ENCODE measurements around the gene IFNA7.
"Not testable (repeated sequence)": the region's sequence is repeated elsewhere in the genome, so short reads cannot be mapped to it uniquely, and the experiment has no call there.

The IFNA7 gene

GRCh38 chr9:21207043-21207442 lies 5.0 kb upstream of the IFNA7 start, which contains the start of gene IFNA10:
Gene IFNA10 (minus strand): TSS chr9:21207143. CDS start chr9:21207097, 46 bp downstream.
- not testable (repeated sequence) for H3K27ac Mint-ChIP-seq; H3K4me1 Mint-ChIP-seq (ENCODE audit: low read depth); H3K9me3 Mint-ChIP-seq (ENCODE audit: low read depth); H3K4me3 Mint-ChIP-seq; H3K27me3 Mint-ChIP-seq; H3K36me3 Mint-ChIP-seq

- peaks cover 14% of the 10 kb centered on the region for H3K27me3 Mint-ChIP-seq
- H3K4me1 Mint-ChIP-seq (ENCODE audit: low read depth), result peaks cover 2% of the 10 kb centered on the region
- H3K27ac Mint-ChIP-seq, result no peak overlapping the region
- no peak overlapping the region for H3K4me3 Mint-ChIP-seq
- peaks cover 8% of the 10 kb centered on the region for H3K36me3 Mint-ChIP-seq
- peaks cover 3% of the 10 kb centered on the region for H3K9me3 Mint-ChIP-seq (ENCODE audit: low read depth)
Measured at GRCh38 chr9:21205204-21205603, 3.2 kb upstream of the IFNA7 start.

DNA sequence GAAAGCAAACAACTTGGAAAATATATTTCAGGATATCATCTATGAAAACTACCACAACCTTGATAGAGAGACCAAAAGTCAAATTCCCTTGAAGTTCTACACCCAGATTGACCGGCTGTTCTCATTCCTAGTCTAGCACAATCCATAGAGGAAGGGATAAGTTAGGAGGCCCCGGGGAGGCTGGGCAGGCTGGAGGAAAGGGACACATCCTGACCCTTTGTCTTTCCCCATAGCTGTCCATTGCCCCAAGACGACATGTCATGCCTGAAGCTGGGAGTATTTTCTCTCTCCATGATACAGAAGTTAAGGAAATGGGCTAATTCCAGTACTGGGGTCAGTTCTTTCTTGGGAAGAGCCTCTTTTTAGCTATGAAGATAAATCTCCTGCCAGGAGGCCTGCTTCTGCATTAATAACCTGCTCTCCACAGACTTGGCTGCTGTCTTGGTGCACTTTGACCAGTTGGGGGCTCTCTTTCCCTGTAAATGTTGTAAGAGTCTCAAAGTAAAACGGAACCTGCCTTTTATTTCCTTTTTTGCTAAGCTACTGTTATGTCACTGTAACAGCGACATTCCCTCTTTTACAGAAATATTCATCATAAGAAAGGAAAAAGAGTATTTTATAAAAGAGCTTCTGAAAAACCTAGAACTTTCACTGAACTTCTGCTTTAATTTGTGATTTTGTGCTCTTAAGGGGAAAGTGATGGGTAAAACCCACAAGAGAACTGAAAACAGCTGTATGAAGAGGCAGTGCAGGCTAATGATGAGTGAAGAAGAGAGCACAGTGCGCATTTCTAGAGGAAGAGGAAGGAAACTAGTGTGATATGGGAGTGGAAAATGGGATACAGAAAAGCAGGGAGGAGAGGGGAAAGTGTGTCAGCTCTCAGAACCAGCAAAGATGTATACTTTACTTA lies 6.9 kb downstream of the IFNA7 start:
- H3K9me3 Mint-ChIP-seq (ENCODE audit: low read depth); H3K27ac Mint-ChIP-seq; H3K36me3 Mint-ChIP-seq; H3K27me3 Mint-ChIP-seq; H3K4me1 Mint-ChIP-seq (ENCODE audit: low read depth): not testable (repeated sequence)
- H3K4me3 Mint-ChIP-seq, result peak overlapping the region; percentile 24

GRCh38 chr9:21187487-21187886 lies 14.5 kb downstream of the IFNA7 start, which contains the start of gene IFNA4:
Gene IFNA4 (minus strand): TSS chr9:21187587. CDS start chr9:21187531, 56 bp downstream.
- not testable (repeated sequence) for H3K36me3 Mint-ChIP-seq; H3K9me3 Mint-ChIP-seq (ENCODE audit: low read depth); H3K27ac Mint-ChIP-seq; H3K4me1 Mint-ChIP-seq (ENCODE audit: low read depth); H3K4me3 Mint-ChIP-seq; H3K27me3 Mint-ChIP-seq

GRCh38 chr9:21182810-21183736 lies 18.9 kb downstream of the IFNA7 start:
- H3K9me3 Mint-ChIP-seq (ENCODE audit: low read depth); H3K27ac Mint-ChIP-seq; H3K27me3 Mint-ChIP-seq; H3K4me1 Mint-ChIP-seq (ENCODE audit: low read depth); H3K36me3 Mint-ChIP-seq; H3K4me3 Mint-ChIP-seq: not testable (repeated sequence)

DNA sequence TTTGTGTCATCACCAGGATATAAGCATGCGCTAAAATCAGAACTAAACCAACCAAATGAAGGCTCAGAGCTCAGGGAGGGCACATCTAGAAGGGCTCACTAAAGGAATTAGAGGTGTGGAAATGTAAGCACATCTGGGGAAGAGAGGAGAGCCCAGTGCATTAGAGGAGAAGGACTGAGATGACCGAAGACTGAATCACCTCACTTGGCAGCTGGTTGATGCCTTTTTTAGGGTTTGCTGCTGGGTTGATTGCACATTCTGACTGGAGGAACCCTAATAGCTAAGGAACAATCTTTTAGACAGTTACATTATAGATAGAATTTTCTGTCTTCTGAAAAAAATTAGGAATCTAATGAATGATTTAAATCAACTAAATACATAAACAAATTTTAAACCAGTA lies 27.3 kb downstream of the IFNA7 start:
- Mint-ChIP-seq H3K27ac (no peak overlapping the region), H3K4me1 (ENCODE audit: low read depth) (no peaks in the 10 kb centered on the region), H3K4me3 (no peak overlapping the region), H3K27me3 (peaks cover 1% of the 10 kb centered on the region), H3K36me3 (no peaks in the 10 kb centered on the region), H3K9me3 (ENCODE audit: low read depth) (no peaks in the 10 kb centered on the region)

DNA sequence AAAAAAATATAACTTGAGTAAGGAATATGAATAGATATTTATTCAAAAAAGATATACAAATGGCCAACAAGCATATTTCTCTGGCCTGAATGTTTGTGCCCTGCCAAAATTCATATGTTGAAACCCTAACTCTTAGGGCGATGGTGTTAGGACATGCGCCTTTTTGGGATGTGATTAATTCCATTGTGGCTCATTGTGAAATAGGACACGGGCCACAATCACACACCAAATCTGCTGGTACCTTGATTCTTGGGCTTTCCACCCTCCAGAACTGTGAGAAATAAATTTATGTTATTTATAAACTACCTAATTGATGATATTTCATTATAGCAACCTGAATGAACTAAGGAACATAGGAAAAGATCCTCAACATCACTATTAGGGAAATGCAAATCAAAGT lies 29.8 kb downstream of the IFNA7 start:
- H3K4me3 Mint-ChIP-seq, result no peak overlapping the region
- no peaks in the 10 kb centered on the region for H3K4me1 Mint-ChIP-seq (ENCODE audit: low read depth)
- H3K36me3 Mint-ChIP-seq, result no peaks in the 10 kb centered on the region
- H3K27me3 Mint-ChIP-seq, result no peaks in the 10 kb centered on the region
- no peak overlapping the region for H3K27ac Mint-ChIP-seq
- no peaks in the 10 kb centered on the region for H3K9me3 Mint-ChIP-seq (ENCODE audit: low read depth)

DNA sequence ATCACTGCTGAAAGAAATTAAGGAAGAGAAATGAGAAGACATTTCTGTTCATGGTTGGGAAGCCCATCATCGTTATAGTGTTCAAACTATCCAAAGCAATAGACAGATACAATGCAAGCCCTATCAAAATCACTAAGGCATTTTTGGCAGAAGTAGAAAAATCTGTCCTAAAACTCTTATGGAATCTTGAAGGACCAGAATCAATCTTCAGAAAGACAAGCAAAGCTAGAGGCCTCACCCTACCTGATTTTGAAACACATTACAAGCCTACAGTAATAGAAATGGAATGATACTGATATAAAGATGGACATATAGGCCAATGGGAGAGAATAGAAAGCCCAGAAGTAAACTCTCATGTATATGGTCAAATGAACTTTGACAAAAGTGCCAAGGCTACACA lies 30.7 kb downstream of the IFNA7 start:
- H3K9me3 Mint-ChIP-seq (ENCODE audit: low read depth), result no peaks in the 10 kb centered on the region
- no peaks in the 10 kb centered on the region for H3K27me3 Mint-ChIP-seq

GRCh38 chr9:21166560-21166959 lies 35.4 kb downstream of the IFNA7 start, which contains the start of gene IFNA21:
Gene IFNA21 (minus strand): TSS chr9:21166660. CDS start chr9:21166612, 48 bp downstream.
- H3K27me3 Mint-ChIP-seq; H3K9me3 Mint-ChIP-seq (ENCODE audit: low read depth); H3K27ac Mint-ChIP-seq; H3K4me3 Mint-ChIP-seq; H3K36me3 Mint-ChIP-seq: not testable (repeated sequence)
- H3K4me1 Mint-ChIP-seq (ENCODE audit: low read depth), result peaks cover 19% of the 10 kb centered on the region

More for the DNA sequence above, 30.7 kb downstream of the IFNA7 start:
- H3K4me1 Mint-ChIP-seq (ENCODE audit: low read depth), result no peaks in the 10 kb centered on the region
- no peak overlapping the region for H3K4me3 Mint-ChIP-seq
- no peak overlapping the region for H3K27ac Mint-ChIP-seq
- H3K36me3 Mint-ChIP-seq, result no peaks in the 10 kb centered on the region

DNA sequence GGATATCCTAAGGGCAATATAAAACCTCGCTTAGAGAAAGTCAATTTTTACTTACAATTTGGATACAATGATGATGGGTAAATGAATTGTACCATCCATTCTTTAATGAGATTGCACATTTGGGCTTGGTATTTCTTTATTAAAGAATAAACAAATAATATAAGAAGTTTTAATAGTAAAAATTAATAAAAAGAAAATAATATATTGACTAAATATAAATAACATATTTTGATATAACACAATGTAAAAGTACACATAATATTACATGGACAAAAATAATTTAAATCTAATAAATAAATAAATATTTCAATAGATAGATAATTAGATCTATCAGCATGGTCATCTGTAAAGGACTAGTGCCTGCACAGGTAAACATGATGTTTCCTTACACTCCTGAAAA lies 36.5 kb downstream of the IFNA7 start:
- Mint-ChIP-seq H3K9me3 (ENCODE audit: low read depth) (no peaks in the 10 kb centered on the region), H3K36me3 (no peaks in the 10 kb centered on the region), H3K4me1 (ENCODE audit: low read depth) (peaks cover 28% of the 10 kb centered on the region), H3K27me3 (no peaks in the 10 kb centered on the region), H3K27ac (no peak overlapping the region), H3K4me3 (no peak overlapping the region)

GRCh38 chr9:21160178-21160577 lies 41.8 kb downstream of the IFNA7 start:
- Mint-ChIP-seq H3K27me3 (no peaks in the 10 kb centered on the region), H3K27ac (no peak overlapping the region), H3K9me3 (ENCODE audit: low read depth) (no peaks in the 10 kb centered on the region), H3K4me3 (peak overlapping the region; percentile 58), H3K36me3 (no peaks in the 10 kb centered on the region), H3K4me1 (ENCODE audit: low read depth) (peaks cover 41% of the 10 kb centered on the region)

GRCh38 chr9:21155501-21155900 lies 46.5 kb downstream of the IFNA7 start:
- Mint-ChIP-seq H3K9me3 (ENCODE audit: low read depth) (no peaks in the 10 kb centered on the region), H3K27ac (no peak overlapping the region), H3K27me3 (no peaks in the 10 kb centered on the region), H3K36me3 (no peaks in the 10 kb centered on the region), H3K4me3 (no peak overlapping the region), H3K4me1 (ENCODE audit: low read depth) (peaks cover 18% of the 10 kb centered on the region)

GRCh38 chr9:21154018-21154608 lies 47.9 kb downstream of the IFNA7 start:
- H3K4me1 Mint-ChIP-seq (ENCODE audit: low read depth), result peaks cover 8% of the 10 kb centered on the region
- H3K27me3 Mint-ChIP-seq, result no peaks in the 10 kb centered on the region
- H3K4me3 Mint-ChIP-seq, result no peak overlapping the region
- H3K36me3 Mint-ChIP-seq, result peaks cover 3% of the 10 kb centered on the region
- H3K27ac Mint-ChIP-seq, result no peak overlapping the region
- H3K9me3 Mint-ChIP-seq (ENCODE audit: low read depth), result no peaks in the 10 kb centered on the region

DNA sequence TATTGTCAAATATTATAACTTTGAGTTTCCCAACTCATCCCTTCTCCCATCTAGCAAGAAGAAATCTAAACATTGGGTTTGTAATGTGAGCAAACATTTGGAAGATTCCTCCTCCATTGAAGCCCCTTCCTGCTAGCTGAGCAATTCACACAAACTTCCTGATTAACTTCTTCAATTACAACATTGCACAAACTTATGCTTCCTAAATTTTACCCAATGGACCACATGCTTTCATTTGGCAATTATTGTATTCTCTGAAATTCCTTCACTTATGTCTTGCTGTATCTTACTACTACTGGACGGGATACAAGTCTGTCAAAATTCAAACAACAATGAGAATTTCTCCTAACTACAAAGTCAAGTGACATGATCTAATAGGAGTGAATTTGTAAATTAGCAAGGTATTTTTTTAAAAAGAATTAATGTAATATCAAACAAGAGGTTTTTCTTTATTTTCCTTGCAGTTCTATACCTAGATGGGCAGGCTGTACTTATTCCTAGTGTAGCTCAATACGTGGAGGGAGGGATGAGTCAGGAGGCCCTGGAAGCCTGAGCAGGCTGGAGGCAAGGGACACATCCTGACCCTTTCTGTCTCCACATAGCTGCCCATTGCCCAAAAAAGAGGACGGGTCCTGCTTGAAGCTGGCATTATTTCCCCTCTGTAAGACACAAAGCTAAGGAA lies 48.5 kb downstream of the IFNA7 start:
- Mint-ChIP-seq H3K27ac (no peak overlapping the region), H3K4me3 (no peak overlapping the region), H3K36me3 (peaks cover 7% of the 10 kb centered on the region), H3K4me1 (ENCODE audit: low read depth) (peaks cover 6% of the 10 kb centered on the region), H3K27me3 (no peaks in the 10 kb centered on the region), H3K9me3 (ENCODE audit: low read depth) (no peaks in the 10 kb centered on the region)
